VCaP (cell line): ENCODE data around the gene TNS3.
A peak's percentile ranks its signal among the peaks of the same experiment; 100 is the strongest.

Source experiments
- H3K27ac ChIP-seq: fragments of 450-650 bp; 2 replicates; pipeline ENCODE4 v1.5.1; 2017
- TF ChIP-seq, protein P1 (sequence below): fragments of 450-650 bp; conservative IDR thresholded peaks from 2 replicates; pipeline ENCODE4 v1.5.1; 2017; ENCODE audit warnings: mild to moderate bottlenecking, moderate library complexity

TNS3 gene

DNA sequence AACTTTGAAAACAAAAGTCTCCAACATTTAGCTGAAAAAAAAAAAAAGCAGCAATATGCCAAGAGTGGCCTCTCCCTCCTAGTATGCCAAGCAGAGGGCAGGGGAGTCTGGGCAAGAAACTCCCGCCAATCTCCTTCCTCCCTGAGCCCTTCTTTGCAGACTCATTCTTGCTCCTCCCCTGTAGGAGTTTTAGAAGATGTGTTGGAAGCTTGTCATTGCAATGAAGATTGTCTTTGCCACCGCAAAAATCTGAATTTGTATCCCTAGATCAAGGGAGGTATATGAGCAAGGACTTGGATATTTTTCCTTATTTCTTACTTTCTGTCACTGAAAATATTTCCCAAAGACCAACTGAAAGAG is 2.6 kb upstream of the TNS3 start:
- H3K27ac ChIP-seq = no peak overlapping the region
- TF ChIP-seq, protein P1, sequence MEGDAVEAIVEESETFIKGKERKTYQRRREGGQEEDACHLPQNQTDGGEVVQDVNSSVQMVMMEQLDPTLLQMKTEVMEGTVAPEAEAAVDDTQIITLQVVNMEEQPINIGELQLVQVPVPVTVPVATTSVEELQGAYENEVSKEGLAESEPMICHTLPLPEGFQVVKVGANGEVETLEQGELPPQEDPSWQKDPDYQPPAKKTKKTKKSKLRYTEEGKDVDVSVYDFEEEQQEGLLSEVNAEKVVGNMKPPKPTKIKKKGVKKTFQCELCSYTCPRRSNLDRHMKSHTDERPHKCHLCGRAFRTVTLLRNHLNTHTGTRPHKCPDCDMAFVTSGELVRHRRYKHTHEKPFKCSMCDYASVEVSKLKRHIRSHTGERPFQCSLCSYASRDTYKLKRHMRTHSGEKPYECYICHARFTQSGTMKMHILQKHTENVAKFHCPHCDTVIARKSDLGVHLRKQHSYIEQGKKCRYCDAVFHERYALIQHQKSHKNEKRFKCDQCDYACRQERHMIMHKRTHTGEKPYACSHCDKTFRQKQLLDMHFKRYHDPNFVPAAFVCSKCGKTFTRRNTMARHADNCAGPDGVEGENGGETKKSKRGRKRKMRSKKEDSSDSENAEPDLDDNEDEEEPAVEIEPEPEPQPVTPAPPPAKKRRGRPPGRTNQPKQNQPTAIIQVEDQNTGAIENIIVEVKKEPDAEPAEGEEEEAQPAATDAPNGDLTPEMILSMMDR = no peak

DNA sequence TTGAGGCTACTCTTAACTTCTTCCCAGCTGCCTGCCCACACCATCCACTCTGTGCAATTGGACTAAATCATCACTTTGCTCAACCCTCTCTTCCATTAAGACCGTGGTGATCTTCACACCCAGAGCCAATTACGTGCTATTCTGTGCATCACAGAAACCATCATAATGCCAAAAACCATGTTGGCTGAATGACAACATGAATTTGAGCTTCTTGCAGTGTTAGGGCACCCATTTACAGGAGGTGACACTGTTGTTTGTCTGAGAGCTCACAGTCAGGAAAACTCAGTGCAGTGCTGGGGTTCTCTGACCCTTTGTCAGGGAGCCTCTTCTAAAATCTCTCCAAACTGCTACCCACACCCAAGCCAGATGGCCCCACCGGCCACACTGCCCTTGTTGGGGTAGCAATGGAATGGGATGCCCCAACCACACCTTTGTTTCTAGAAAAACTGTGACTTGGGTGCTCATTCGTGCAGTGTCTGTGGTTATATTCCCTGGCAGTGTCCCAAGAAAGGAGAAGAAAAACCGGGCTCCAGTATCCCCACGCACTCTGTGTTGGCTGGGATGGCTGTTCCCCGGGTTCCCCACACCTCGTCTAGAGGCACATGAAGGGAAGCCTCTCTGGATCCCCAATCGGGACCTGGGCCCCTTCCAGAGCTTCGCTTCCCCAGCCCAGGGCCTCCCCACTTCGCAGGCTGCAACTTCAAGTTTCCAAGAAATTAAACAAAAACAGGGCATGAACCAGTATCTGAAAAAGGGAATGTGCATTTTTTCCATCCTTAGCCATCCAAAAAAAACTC is 2.0 kb upstream of the TNS3 start:
- no peak overlapping the region for H3K27ac ChIP-seq
- TF ChIP-seq, protein P1 = no peak

DNA sequence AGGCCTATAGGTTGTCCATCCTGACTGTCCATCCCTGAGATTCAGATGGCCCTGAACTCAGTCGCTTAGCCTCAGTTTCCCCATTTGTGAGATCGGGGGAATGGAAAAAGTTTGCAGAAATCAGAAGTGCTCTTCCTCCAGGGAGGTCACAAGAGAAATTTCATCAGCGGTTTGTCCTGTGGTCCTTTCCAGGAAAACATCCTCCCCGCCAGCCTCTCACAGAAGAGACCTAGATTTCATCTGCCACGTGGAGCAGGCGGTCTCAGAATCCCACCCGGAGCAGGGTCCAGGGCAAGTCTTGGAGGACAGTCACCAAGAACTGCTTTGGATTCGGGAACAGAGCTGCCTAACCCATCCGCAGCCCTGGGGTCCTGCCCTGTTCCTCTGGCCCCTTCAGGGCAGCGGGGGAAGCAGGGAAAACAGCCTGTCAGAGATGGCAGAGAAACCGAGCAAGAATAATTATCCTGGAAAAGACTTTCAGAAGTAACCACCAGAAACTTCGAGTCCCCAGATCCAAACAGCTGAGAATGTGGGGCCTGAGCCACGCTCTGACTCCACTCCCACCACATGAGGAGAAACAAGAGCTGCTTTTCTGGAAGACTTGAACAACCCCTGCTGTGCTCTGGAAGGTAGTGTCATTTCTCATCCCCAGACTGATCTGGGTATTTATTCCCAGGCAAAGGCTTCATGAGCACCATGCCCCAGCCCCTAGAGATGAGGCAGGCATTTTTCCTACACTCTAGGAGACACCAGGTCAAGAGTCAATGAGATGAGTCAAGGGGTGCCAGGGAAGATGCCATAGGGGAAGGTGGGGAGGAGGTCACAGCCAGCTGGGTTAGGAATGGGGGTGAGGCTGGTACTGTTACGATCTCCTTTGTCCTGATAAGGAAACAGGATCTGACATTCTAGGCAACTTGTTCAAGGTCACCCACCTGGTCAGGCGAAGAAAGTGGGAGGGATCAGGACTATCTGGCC is 1.1 kb upstream of the TNS3 start:
- H3K27ac ChIP-seq = no peak overlapping the region; the same call in 1 of the 2 replicates
- TF ChIP-seq, protein P1 = no peak

DNA sequence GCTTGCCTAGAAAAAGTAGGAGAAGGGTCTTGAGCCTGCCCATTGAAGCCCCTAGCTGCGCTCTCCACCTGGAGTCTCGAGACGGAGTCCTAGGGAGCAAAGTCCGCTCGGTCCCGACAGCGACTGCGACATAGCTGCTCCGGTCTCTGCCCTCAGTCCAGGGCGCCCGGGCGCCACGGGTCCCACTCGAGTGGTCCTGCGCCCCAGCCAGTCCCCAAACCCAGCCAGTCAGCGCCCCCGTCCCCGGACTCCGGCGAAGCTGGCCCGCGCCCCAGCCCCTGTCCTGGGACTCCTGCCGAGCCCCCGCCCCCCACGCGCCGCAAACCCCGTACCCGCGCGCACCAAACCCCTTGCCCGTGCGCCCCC is 490 bp downstream of the TNS3 start:
- TF ChIP-seq, protein P1 = no peak
- H3K27ac ChIP-seq = peak overlapping the region; percentile 91; the same call in 1 of the 2 replicates

DNA sequence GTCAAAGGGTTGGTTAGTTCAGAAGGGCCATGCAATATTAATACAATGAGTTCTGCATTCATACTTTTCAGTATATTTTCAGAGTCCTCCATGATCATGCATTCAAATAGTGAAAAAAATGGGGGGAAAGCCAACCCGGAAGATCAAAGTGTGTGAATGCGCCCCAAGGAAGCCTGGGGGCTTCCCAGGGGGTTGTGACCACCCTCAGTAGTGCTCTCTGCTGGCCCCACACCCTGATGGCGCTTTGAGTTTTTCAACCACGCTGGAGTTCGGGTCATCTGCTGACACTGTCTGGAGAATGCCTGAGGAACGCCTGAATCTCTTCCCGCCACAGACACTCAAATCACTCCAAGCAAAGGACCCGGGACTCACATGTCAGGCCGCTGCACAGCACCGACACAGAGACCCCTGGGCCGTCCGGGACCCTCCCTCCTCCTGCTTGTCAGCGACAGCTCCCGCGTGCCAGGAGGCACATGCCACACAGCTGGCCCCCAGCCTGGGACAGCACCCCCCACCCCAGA is 1.0 kb downstream of the TNS3 start:
- peak overlapping the region; percentile 91 for H3K27ac ChIP-seq
- TF ChIP-seq, protein P1 = 0 out of 2 replicates have a peak, but pooled peaks have one; percentile 23

DNA sequence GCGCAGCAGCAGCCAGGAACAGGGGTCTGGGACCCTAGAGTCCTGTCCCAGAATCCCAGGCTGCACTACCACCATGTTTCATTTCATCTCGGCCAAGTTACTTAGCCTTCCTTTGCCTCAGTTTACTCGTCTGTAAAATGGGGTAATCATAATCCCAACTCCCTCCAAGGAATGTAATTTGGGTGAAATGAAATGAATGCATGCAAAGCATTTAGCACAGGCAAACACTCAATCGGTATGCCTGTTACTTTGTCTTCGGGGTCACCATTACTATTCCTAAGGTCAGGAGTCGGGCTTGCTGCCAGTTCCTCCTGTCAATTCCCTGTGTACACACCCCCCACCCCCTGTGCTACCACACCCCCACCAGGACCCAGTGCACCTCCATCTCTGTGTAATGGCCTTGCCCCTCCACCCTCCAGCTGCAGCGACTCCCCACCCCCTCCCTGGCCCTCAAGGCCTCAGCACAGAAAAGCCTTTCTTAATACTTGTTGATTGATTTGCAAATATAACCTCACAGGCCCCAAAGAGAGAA is 1.7 kb downstream of the TNS3 start:
- H3K27ac ChIP-seq = peak overlapping the region; percentile 91
- TF ChIP-seq, protein P1 = no peak

DNA sequence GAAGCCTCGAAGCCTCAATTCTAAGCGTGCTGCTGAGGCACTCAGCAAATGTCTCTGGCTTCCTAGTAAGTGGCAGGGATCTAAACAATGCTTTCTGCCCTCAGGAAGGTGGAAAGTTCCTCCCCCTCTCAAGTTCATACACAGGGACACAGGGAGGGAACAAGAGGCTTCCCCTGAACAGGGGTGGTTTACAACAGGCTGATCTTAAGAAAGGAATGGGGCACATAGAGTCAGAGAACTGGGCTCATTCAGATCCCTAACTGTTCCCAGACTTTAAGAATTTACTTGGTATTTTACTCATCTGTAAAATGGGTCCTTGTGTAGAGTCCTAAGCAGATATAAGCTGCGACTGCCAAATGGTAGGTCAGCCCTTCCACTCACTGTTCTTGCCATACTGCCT is 2.5 kb downstream of the TNS3 start:
- H3K27ac ChIP-seq = peak overlapping the region; percentile 91

More for the DNA sequence above, 2.5 kb downstream of the TNS3 start:
- TF ChIP-seq, protein P1 = no peak
